Psoas muscle (tissue), 8 donors: ENCODE measurements around the gene NIPBL. TPM values are rescaled to one million over a fixed set of nuclear protein-coding genes. Genes with fewer than 3 reads are reported as not detected.

Experiments used
- ATAC-seq, 4 donors: fragments of 200-7000 bp; cut with Tn5 transposase; one replicate each; pipeline ENCODE4 v1.9.1; 2020; ENCODE audit warnings: moderate library complexity in 3 of 4, mild to moderate bottlenecking in 2 of 4
- DNase-seq, 2 donors: peaks; one replicate each; pipeline ENCODE4 v3.0.0-alpha.2; 2020
- H3K27ac ChIP-seq: fragments of 200-600 bp; one replicate; pipeline ENCODE4 v1.8.0; 2022
- H3K27me3 ChIP-seq, 3 donors: fragments of 200-600 bp in 1 of 3; one replicate each; pipeline versions ENCODE4 v1.6.1 to v1.8.0; 2013 to 2022; ENCODE audit warnings: low read length in 2 of 3, mild to moderate bottlenecking in 2 of 3, moderate library complexity in 1 of 3; ENCODE audit not compliant: insufficient read depth in 3 of 3
- H3K36me3 ChIP-seq, 2 donors: fragments of 200-600 bp in 1 of 2; one replicate each; pipeline versions ENCODE4 v1.6.1 to v1.8.0; 2013 to 2022; ENCODE audit warnings: low read depth in 1 of 2, mild to moderate bottlenecking in 1 of 2, moderate library complexity in 1 of 2; ENCODE audit not compliant: insufficient read depth in 1 of 2
- H3K4me1 ChIP-seq: fragments of 200-600 bp; one replicate; pipeline ENCODE4 v1.8.0; 2022
- H3K4me3 ChIP-seq: fragments of 200-600 bp; one replicate; pipeline ENCODE4 v1.8.0; 2022; ENCODE audit warnings: mild to moderate bottlenecking
- H3K9me3 ChIP-seq: fragments of 200-600 bp; one replicate; pipeline ENCODE4 v1.8.0; 2022
- WGBS, 3 donors: extraction: QIAGEN DNeasy Blood & Tissue Kit; methylation state at CpG; one replicate each; pipeline versions ENCODE4 v1.1.6 to v1.1.7; 2013; 5-methylcytosine and 5-hydroxymethylcytosine counted together
- intact Hi-C, 2 donors: fragments of 100-400 bp; cut with DNase I; formaldehyde crosslinking; loops; one replicate each; pipeline versions ENCODE4 v1.11.0 to v1.14.2; 2022
- polyA plus RNA-seq, 3 donors: library from polyadenylated mRNA; stranded (reverse); fragments of 200-250 nt; gene quantifications; one replicate each; pipeline ENCODE4 v1.2.3, GENCODE V29; 2013
- total RNA-seq, 4 donors: library from RNA; stranded (reverse); fragmentation: NEBNext Ultra II Directional in 2 of 4; extraction: Animal tissue kit (Norgen Biotek cat#: 25700) in 2 of 4; gene quantifications; one replicate each; pipeline versions ENCODE4 v1.2.1 to v1.2.4, GENCODE V29; 2021 to 2023
- TF ChIP-seq, protein P1 (sequence below): fragments of 200-600 bp; IDR thresholded peaks from one replicate; pipeline ENCODE4 v1.8.0; 2022; ENCODE audit warnings: antibody characterized with exemption
- donor health status: healthy with polysubstance abuse.
- donor health status: DM: no; HTN: no; CAD: no; lungs with moderate emphysema.
- donor health status: Bipolar disorder and iron deficiency.
- donor health status: healthy.
- donor health status: DM: yes; HTN: yes; CAD: no.
- donor health status: DM: no; HTN: no; CAD: no.
- donor health status: DM: no; HTN: no; CAD: no.
- donor health status: DM: yes; HTN: yes; CAD: no.

NIPBL gene
- total and polyA plus RNA-seq, 7 donors, result 12.5 to 51.4 (median 38.1) TPM

DNA sequence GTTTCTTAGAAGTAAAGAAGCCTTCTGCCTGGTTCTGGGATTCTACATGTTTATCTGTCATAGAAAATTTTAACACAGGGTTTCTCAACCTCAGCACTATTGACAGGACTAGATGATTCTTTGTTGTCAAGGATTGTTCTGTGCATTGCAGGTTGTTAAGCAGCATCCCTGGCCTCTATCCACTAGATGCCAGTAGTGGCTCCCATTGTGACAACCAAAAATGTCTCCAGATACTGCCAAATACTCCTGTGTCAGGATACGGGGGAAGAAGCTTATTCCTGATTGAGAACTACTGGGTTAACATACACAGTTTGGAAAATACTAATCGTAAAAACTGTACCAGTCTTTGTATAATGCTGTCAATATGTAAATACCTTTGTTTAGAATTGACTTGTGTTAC is 167.1 kb downstream of the NIPBL start:
- no peaks in the 10 kb centered on the region for H3K27me3 ChIP-seq
- no peak for ATAC-seq
- 82 to 91% (median 89%) methylated on average over 2 of the region's 2 CpGs for WGBS, 3 donors
- intact Hi-C loops, result loop anchor here in 1 of 2 donors (10.0 kb wide), 1 partner anchor 111 kb away; no protein-coding TSS in a partner anchor
- no peak overlapping the region for H3K27ac ChIP-seq
- H3K9me3 ChIP-seq, result no peaks in the 10 kb centered on the region
- H3K4me1 ChIP-seq, result no peaks in the 10 kb centered on the region
- H3K4me3 ChIP-seq, result no peak overlapping the region
- no peak for DNase-seq
- TF ChIP-seq, protein P1, sequence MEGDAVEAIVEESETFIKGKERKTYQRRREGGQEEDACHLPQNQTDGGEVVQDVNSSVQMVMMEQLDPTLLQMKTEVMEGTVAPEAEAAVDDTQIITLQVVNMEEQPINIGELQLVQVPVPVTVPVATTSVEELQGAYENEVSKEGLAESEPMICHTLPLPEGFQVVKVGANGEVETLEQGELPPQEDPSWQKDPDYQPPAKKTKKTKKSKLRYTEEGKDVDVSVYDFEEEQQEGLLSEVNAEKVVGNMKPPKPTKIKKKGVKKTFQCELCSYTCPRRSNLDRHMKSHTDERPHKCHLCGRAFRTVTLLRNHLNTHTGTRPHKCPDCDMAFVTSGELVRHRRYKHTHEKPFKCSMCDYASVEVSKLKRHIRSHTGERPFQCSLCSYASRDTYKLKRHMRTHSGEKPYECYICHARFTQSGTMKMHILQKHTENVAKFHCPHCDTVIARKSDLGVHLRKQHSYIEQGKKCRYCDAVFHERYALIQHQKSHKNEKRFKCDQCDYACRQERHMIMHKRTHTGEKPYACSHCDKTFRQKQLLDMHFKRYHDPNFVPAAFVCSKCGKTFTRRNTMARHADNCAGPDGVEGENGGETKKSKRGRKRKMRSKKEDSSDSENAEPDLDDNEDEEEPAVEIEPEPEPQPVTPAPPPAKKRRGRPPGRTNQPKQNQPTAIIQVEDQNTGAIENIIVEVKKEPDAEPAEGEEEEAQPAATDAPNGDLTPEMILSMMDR, result no peak
- peaks cover under 1 to 88% of the 10 kb centered on the region in 2 donors for H3K36me3 ChIP-seq

DNA sequence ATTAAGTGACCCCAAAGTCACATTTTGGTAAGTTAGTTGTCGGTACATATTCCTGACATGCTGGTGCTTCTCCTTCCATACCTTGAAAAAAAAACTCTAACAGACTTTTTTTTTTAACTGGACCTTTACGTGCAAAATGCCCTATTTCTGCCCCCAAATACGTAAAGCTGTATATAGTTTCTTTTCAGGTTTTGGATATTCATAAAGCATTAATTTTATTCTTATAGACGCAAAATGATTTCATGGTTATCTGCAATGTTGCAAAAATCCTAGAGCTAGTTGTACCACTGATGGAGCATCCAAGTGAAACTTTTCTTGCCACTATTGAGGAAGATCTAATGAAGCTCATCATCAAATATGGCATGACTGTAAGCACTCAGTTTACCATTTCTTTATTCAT is 167.6 kb downstream of the NIPBL start:
- intact Hi-C loops, result loop anchor here in 1 of 2 donors (10.0 kb wide), 1 partner anchor 111 kb away; no protein-coding TSS in a partner anchor
- Histone ChIP-seq H3K9me3 (no peaks in the 10 kb centered on the region), H3K27ac (no peak overlapping the region), H3K4me3 (no peak overlapping the region), H3K36me3 (peaks cover 0 to 88% of the 10 kb centered on the region in 2 donors), H3K4me1 (no peaks in the 10 kb centered on the region), H3K27me3 (no peaks in the 10 kb centered on the region)
- TF ChIP-seq, protein P1, result no peak
- ATAC-seq (no peak), DNase-seq (no peak)
- WGBS, 3 donors, result 93 to 98% (median 96%) methylated on average over 4 of the region's 4 CpGs

DNA sequence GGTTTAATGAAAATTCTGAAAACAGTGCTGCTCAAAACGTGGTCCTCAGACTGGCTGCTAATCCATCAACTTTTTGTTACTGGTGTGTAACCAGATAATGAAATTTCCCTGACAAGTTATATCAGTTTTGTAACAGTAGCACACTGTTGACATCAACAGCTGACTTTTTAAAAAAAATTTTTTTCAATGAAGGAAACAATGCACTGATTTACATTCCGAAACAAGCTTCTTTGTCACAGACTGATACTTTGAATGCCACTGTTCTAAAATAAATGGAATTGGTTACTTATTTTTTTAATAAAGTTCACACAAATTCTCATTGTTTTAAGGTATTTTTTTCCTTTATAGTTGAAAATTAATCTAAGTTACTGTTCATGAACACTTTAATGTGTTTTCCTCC is 169.1 kb downstream of the NIPBL start:
- no peak for DNase-seq
- intact Hi-C loops, result loop anchor here in 1 of 2 donors (10.0 kb wide), 1 partner anchor 109 kb away; no protein-coding TSS in a partner anchor
- no peak overlapping the region for H3K4me3 ChIP-seq
- H3K36me3 ChIP-seq, result peaks cover under 1 to 86% of the 10 kb centered on the region in 2 donors
- ATAC-seq, result no peak
- TF ChIP-seq, protein P1, result no peak
- WGBS, 3 donors, result 73 to 89% (median 83%) methylated on average over 2 of the region's 2 CpGs
- H3K27me3 ChIP-seq, result no peaks in the 10 kb centered on the region
- H3K9me3 ChIP-seq, result no peaks in the 10 kb centered on the region
- H3K27ac ChIP-seq, result no peak overlapping the region
- H3K4me1 ChIP-seq, result no peaks in the 10 kb centered on the region

DNA sequence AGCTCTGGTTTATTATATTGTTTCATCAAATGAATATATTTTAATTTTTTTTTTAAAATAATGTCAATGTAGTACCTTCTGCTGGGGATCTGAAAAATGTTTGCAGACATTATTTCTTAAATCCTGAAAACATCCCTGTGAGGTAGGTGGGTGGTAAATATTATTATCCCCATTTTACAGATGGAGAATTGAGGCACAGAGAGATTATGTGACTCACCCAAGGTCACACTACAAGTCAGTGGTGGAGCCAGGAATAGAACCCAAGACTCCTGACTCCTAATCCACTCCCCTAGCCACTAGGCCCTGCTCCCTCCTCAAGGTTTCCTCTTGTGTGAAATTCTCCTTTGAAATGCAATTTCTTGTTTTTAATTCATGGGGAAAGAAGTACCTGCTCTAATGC is 171.4 kb downstream of the NIPBL start:
- TF ChIP-seq, protein P1, result no peak
- no peak for ATAC-seq
- intact Hi-C loops, result loop anchor here in 1 of 2 donors (10.0 kb wide), 1 partner anchor 107 kb away; no protein-coding TSS in a partner anchor

DNA sequence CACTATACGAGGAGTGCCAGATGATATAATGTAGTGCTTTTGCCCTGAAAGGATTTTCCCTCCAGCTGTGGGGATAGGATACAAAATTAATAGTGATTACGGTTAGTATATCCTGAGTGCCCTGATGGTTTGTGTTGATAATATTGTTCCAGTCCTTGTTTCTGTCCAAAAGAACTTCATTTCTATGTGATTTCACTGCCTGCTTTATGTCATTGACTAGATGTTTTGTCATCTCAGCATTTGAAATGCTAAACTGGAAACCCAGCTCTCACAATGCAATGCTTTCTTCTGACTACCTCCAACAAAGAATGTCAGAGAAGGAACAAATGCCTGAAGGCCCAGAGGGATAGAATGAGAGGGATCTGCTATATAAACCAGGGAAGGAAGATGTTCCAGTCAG is 177.8 kb downstream of the NIPBL start:
- H3K36me3 ChIP-seq, result peaks cover 5 to 87% of the 10 kb centered on the region in 2 donors
- TF ChIP-seq, protein P1, result no peak
- H3K27ac ChIP-seq, result no peak overlapping the region
- H3K27me3 ChIP-seq, result no peaks in the 10 kb centered on the region
- intact Hi-C loops, result no loop called here
- H3K4me1 ChIP-seq, result no peaks in the 10 kb centered on the region
- DNase-seq (no peak), ATAC-seq (no peak)
- WGBS, 3 donors, result 96 to 98% (median 96%) methylated on average over 2 of the region's 2 CpGs
- no peak overlapping the region for H3K4me3 ChIP-seq
- no peaks in the 10 kb centered on the region for H3K9me3 ChIP-seq

More for the DNA sequence above, 171.4 kb downstream of the NIPBL start:
- Histone ChIP-seq H3K4me3 (no peak overlapping the region), H3K4me1 (no peaks in the 10 kb centered on the region), H3K36me3 (peaks cover 2 to 99% of the 10 kb centered on the region in 2 donors), H3K9me3 (no peaks in the 10 kb centered on the region), H3K27ac (no peak overlapping the region), H3K27me3 (no peaks in the 10 kb centered on the region)
- DNase-seq, result no peak
